HepG2 (cell line): ENCODE measurements around the gene TUBB2B. TPM values are rescaled to one million over a fixed set of nuclear protein-coding genes. Genes with fewer than 3 reads are reported as not detected.

Experiments
- EEA1 ChIP-seq: sonication (generic); formaldehyde crosslinking; IDR thresholded peaks from 2 replicates; pipeline ENCODE4 v1.5.1; 2020; ENCODE audit warnings: mild to moderate bottlenecking, missing genetic modification reagents, borderline replicate concordance
- FOXA3 ChIP-seq: IDR thresholded peaks from 2 replicates; pipeline ENCODE4 v1.6.1; 2016; ENCODE audit warnings: missing genetic modification reagents, missing compliant biosample characterization
- MED1 ChIP-seq: sonication (generic); formaldehyde crosslinking; IDR thresholded peaks from 2 replicates; pipeline ENCODE4 v1.4.0; 2020; ENCODE audit warnings: missing genetic modification reagents
- MTA1 ChIP-seq: sonication (generic); formaldehyde crosslinking; IDR thresholded peaks from 2 replicates; pipeline ENCODE4 v1.4.0; 2020; ENCODE audit warnings: missing genetic modification reagents, mild to moderate bottlenecking, borderline replicate concordance
- NFE2L1 ChIP-seq: sonication (generic); formaldehyde crosslinking; IDR thresholded peaks from 2 replicates; pipeline ENCODE4 v1.4.0; 2020; ENCODE audit warnings: missing genetic modification reagents, mild to moderate bottlenecking, borderline replicate concordance
- NFYB ChIP-seq: sonication (generic); formaldehyde crosslinking; IDR thresholded peaks from 2 replicates; pipeline ENCODE4 v1.4.0; 2020; ENCODE audit warnings: missing genetic modification reagents
- PCBP2 ChIP-seq: fragments of 200-400 bp; formaldehyde crosslinking; optimal IDR thresholded peaks from 2 replicates; pipeline ENCODE3; 2018; ENCODE audit warnings: low read length, low read depth; ENCODE audit not compliant: poor library complexity, severe bottlenecking
- REPIN1 ChIP-seq: sonication (generic); formaldehyde crosslinking; IDR thresholded peaks from 2 replicates; pipeline ENCODE4 v1.8.0; 2022; ENCODE audit warnings: missing genetic modification reagents, low read depth, mild to moderate bottlenecking, borderline replicate concordance
- SP1 ChIP-seq, 2 experiments: fragments of 450-650 bp in 1 of 2; sonication (generic) in 1 of 2; formaldehyde crosslinking in 1 of 2; IDR thresholded peaks; 2 replicates each; pipeline versions ENCODE4 v1.4.0 to v1.6.1; 2016 to 2020; ENCODE audit warnings: missing genetic modification reagents in 1 of 2
- ZGPAT ChIP-seq: IDR thresholded peaks from 2 replicates; pipeline ENCODE4 v1.6.1; 2016; ENCODE audit warnings: mild to moderate bottlenecking
- ZNF510 ChIP-seq: sonication (generic); formaldehyde crosslinking; IDR thresholded peaks from 2 replicates; pipeline ENCODE4 v1.4.0; 2020; ENCODE audit warnings: low read depth, mild to moderate bottlenecking, missing genetic modification reagents
- polyA plus RNA-seq, 8 experiments: library from polyadenylated mRNA; depleted of rRNA in 3 of 8; stranded (reverse) in 7 of 8; unstranded in 1 of 8; fragments of >200 nt; fragmentation: Illumina TruSeq in 4 of 8; extraction: Trizol in 4 of 8; gene quantifications; 2 replicates each; pipeline versions ENCODE4 v1.2.1 to v1.2.3, GENCODE V29; 2011 to 2016; ENCODE audit warnings: low read depth in 4 of 8, missing spikeins in 1 of 8, mixed read lengths in 1 of 8; ENCODE audit not compliant: insufficient read depth in 1 of 8
- total RNA-seq, 5 experiments: library from RNA; depleted of rRNA; stranded (reverse); fragments of >200 nt; fragmentation: Illumina TruSeq; extraction: Trizol; gene quantifications; 2 replicates each; pipeline ENCODE4 v1.2.3, GENCODE V29; 2016; ENCODE audit warnings: low read depth in 1 of 5
- TF ChIP-seq, protein P1 (sequence below), 2 experiments: sonication (generic) in 1 of 2; formaldehyde crosslinking in 1 of 2; IDR thresholded peaks; 2 replicates each; pipeline versions ENCODE4 v1.4.0 to v1.6.1; 2018 to 2020; ENCODE audit warnings: missing genetic modification reagents in 2 of 2, borderline replicate concordance in 1 of 2, low read depth in 1 of 2, mild to moderate bottlenecking in 1 of 2, missing biosample characterization in 1 of 2
- TF ChIP-seq, protein P2 (sequence below): IDR thresholded peaks from 2 replicates; pipeline ENCODE4 v1.4.0; 2020; ENCODE audit warnings: mild to moderate bottlenecking, missing genetic modification reagents
- TF ChIP-seq, protein P3 (sequence below): IDR thresholded peaks from 2 replicates; pipeline ENCODE4 v1.6.1; 2016; ENCODE audit warnings: low read depth, missing genetic modification reagents, missing compliant biosample characterization

The TUBB2B gene
- total and polyA plus RNA-seq, 2 of the 13 experiments (the other 11 are each of a cell fraction or from before 2014, with no cell fraction given): 10.3 to 23.6 TPM

GRCh38 chr6:3226481-3227362 lies 731 bp downstream of the TUBB2B start (continued):
- TF ChIP-seq ZGPAT (CRISPR knock-in tag) (no peak), MED1 (CRISPR knock-in tag) (no peak), FOXA3 (CRISPR knock-in tag) (no peak), NFYB (CRISPR knock-in tag) (no peak), ZNF510 (no peak), SP1 (IDR thresholded peaks at IDR 0.05) (no peak), SP1 (CRISPR knock-in tag; IDR thresholded peaks at IDR 0.05) (no peak), NFE2L1 (CRISPR knock-in tag) (no peak), EEA1 (CRISPR knock-in tag) (no peak), REPIN1 (no peak), PCBP2 (no peak), MTA1 (CRISPR knock-in tag) (no peak)
- TF ChIP-seq, protein P1, sequence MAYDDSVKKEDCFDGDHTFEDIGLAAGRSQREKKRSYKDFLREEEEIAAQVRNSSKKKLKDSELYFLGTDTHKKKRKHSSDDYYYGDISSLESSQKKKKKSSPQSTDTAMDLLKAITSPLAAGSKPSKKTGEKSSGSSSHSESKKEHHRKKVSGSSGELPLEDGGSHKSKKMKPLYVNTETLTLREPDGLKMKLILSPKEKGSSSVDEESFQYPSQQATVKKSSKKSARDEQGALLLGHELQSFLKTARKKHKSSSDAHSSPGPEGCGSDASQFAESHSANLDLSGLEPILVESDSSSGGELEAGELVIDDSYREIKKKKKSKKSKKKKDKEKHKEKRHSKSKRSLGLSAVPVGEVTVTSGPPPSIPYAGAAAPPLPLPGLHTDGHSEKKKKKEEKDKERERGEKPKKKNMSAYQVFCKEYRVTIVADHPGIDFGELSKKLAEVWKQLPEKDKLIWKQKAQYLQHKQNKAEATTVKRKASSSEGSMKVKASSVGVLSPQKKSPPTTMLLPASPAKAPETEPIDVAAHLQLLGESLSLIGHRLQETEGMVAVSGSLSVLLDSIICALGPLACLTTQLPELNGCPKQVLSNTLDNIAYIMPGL (CRISPR knock-in tag; IDR thresholded peaks at IDR 0.05; ENCODE audit: borderline replicate concordance in 1 of 2, low read depth in 1 of 2): 0 out of 4 replicates have a peak, but pooled peaks of 1 of the 2 experiments have one; percentile 28
- TF ChIP-seq, protein P2, sequence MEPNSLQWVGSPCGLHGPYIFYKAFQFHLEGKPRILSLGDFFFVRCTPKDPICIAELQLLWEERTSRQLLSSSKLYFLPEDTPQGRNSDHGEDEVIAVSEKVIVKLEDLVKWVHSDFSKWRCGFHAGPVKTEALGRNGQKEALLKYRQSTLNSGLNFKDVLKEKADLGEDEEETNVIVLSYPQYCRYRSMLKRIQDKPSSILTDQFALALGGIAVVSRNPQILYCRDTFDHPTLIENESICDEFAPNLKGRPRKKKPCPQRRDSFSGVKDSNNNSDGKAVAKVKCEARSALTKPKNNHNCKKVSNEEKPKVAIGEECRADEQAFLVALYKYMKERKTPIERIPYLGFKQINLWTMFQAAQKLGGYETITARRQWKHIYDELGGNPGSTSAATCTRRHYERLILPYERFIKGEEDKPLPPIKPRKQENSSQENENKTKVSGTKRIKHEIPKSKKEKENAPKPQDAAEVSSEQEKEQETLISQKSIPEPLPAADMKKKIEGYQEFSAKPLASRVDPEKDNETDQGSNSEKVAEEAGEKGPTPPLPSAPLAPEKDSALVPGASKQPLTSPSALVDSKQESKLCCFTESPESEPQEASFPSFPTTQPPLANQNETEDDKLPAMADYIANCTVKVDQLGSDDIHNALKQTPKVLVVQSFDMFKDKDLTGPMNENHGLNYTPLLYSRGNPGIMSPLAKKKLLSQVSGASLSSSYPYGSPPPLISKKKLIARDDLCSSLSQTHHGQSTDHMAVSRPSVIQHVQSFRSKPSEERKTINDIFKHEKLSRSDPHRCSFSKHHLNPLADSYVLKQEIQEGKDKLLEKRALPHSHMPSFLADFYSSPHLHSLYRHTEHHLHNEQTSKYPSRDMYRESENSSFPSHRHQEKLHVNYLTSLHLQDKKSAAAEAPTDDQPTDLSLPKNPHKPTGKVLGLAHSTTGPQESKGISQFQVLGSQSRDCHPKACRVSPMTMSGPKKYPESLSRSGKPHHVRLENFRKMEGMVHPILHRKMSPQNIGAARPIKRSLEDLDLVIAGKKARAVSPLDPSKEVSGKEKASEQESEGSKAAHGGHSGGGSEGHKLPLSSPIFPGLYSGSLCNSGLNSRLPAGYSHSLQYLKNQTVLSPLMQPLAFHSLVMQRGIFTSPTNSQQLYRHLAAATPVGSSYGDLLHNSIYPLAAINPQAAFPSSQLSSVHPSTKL (CRISPR knock-in tag): no peak
- TF ChIP-seq, protein P3, sequence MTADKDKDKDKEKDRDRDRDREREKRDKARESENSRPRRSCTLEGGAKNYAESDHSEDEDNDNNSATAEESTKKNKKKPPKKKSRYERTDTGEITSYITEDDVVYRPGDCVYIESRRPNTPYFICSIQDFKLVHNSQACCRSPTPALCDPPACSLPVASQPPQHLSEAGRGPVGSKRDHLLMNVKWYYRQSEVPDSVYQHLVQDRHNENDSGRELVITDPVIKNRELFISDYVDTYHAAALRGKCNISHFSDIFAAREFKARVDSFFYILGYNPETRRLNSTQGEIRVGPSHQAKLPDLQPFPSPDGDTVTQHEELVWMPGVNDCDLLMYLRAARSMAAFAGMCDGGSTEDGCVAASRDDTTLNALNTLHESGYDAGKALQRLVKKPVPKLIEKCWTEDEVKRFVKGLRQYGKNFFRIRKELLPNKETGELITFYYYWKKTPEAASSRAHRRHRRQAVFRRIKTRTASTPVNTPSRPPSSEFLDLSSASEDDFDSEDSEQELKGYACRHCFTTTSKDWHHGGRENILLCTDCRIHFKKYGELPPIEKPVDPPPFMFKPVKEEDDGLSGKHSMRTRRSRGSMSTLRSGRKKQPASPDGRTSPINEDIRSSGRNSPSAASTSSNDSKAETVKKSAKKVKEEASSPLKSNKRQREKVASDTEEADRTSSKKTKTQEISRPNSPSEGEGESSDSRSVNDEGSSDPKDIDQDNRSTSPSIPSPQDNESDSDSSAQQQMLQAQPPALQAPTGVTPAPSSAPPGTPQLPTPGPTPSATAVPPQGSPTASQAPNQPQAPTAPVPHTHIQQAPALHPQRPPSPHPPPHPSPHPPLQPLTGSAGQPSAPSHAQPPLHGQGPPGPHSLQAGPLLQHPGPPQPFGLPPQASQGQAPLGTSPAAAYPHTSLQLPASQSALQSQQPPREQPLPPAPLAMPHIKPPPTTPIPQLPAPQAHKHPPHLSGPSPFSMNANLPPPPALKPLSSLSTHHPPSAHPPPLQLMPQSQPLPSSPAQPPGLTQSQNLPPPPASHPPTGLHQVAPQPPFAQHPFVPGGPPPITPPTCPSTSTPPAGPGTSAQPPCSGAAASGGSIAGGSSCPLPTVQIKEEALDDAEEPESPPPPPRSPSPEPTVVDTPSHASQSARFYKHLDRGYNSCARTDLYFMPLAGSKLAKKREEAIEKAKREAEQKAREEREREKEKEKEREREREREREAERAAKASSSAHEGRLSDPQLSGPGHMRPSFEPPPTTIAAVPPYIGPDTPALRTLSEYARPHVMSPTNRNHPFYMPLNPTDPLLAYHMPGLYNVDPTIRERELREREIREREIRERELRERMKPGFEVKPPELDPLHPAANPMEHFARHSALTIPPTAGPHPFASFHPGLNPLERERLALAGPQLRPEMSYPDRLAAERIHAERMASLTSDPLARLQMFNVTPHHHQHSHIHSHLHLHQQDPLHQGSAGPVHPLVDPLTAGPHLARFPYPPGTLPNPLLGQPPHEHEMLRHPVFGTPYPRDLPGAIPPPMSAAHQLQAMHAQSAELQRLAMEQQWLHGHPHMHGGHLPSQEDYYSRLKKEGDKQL (CRISPR knock-in tag): no peak
